Measurements from ENCODE around the gene CRNKL1.

CRNKL1 gene

DNA sequence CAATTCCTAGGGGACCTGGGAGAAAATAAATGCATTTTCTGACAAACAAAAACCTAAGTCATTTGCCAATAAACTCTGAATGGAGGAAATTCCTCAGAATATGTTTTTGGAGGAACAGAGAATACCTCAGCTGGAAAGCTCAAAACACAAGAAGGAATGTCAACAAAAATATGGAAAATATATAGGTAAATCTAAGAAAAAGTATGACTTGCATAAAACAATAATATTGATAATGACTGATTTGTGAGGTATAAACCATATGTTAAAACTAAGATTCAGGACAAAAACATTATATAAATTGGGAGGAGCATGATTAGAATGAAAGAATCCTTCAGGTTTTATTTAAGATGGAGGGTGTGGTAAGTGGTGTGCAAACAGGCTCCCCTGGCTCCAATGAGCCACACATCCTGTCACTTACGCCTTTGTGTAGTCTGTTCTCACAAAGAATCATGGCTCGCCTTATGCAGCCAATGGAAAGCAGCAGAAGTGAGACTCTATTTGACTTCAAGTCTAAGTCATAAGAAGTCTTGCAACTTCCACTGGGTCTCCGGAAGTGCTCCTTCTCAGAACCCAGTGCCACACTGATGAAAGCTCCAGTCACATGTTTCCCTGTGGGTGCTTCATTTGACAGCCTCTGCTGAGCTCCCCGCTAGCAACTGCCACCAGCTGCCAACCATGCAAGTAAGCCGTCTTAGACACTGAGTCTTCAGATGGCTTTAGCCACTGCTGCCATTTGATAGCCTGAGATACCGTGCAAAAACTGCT lies 8.2 kb upstream of the CRNKL1 start:
- DNase-seq = no peak

- no peak for DNase-seq
These were observed 546 bp downstream of the CRNKL1 start for GRCh38 chr20:20051767-20052073.

GRCh38 chr20:20039752-20040387 lies 12.4 kb downstream of the CRNKL1 start:
- DNase-seq = no peak

GRCh38 chr20:20038586-20038985 lies 13.7 kb downstream of the CRNKL1 start:
- DNase-seq = no peak

- no peak for DNase-seq
These were observed 14.3 kb downstream of the CRNKL1 start for GRCh38 chr20:20037960-20038359.

DNA sequence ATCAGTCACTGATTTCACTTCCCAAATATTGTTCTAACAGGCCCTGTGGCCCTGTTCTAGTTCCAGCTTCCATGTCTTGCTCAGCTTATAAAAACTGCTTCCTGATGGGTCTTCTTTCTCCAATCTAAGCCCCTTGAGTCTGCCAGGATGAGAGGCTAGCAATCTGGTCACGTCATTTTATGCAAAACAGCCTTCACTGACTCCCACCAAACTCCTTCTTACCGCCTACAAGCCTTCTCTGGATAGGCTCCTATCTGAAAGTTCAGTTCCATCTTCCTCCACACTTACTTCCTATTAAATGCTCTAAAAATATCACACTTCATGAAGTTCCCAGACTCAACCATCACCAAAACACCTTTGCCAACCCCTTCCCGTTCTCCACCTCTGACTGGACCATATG lies 15.5 kb downstream of the CRNKL1 start:
- DNase-seq = no peak

GRCh38 chr20:20034486-20034885 lies 17.8 kb downstream of the CRNKL1 start:
- no peak for DNase-seq

GRCh38 chr20:20031790-20032189 lies 20.5 kb downstream of the CRNKL1 start:
- DNase-seq = no peak

DNA sequence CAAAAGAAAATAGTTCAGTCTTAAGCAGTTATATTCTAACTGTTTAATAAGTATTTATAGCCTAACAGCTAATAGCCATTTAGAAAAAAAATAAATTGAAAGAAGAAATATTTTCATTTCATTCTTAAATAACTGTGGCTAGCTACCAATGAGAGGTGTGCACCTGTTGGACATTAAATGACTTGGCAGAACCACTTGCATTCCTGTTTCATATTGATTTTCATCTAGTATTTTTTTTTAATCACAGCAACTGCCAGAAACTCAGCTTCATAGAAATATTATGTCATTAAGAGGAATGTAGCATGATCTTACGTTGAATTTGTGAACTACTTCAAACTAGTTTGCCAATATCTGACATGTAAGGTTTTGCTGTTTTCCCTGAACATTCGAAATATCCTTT lies 25.0 kb downstream of the CRNKL1 start:
- no peak for DNase-seq

- DNase-seq = no peak
These were observed 27.3 kb downstream of the CRNKL1 start for GRCh38 chr20:20024942-20025341.

- no peak for DNase-seq
These were observed 28.9 kb downstream of the CRNKL1 start for GRCh38 chr20:20023395-20023794.

DNA sequence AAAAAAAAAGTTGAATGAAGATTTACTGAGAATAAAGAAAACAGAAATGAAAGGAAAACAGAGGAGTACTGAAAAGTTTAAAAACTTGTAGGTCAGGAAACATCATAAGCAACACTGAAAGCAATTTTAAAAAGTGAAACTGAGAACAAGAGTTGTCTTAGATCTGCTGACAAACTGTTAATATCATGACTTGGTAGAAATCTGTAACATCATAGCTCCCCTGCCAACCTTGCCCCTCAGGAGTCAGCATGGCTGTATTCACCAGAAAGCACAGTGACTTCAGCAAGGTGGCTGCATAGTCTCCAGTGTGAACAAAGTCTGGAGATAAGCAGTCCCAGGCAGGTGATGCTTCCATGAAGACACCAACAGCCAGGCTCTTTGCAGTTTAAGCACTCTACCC lies 29.8 kb downstream of the CRNKL1 start:
- DNase-seq = no peak

DNA sequence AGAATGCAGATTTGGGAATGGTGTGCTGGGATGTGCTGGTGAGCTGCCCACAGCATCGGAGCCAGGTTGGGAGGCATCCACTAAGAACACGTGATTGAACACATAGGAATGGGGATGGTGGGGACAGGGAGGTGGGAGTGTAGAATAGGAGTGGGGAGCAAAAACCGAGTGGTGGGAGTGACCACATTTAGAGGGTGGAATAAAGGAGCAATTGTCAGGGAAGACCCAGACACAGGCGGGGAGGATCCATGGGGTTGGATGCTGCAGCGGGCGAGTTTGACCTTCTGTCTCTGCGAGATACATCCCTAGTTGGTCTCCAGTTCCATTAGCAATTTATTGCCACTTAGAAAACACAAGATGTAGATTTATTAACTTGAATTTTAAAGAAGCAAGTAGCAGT lies 30.4 kb downstream of the CRNKL1 start:
- no peak for DNase-seq

DNA sequence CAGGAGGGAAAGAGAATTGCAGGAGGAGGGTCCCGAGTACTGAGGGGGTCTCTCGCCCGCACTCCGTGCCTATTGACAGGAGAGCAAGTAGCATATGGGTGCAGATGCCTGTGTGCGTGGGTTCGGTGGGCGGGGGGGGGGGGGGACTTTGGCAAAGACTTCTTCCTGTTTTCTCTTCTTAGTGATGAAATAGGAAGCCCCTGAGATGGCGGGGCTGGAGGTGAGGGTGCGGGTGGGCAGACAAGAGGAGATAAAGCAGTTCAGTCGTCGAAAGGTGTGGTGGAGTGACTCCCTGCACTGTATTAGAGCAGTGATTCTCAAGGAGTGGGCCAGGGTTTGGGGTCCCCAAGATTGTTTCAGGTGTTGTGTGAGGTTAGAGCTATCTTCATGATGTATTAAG lies 31.4 kb downstream of the CRNKL1 start:
- DNase-seq = no peak

- no peak for DNase-seq
These were observed 33.1 kb downstream of the CRNKL1 start for GRCh38 chr20:20019123-20019522.

DNA sequence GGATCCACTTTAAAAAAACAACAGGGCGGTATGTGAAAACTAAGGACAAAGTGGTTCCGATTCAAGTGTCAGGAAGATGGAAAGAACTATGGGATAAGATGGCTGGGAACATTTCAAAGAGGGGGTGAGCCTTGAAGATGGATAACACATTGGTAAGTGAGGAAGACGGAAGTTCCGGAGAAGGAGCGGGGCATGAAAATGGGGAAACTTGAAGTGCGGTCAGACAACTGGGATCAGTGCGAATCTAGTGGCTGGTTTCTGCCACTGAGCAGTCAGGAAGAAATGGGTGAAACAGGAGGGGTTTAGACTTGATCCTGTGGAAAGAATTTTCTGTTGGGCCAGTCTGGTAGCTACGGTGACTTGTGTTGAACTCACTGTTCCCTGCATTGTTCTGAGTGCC lies 33.9 kb downstream of the CRNKL1 start:
- no peak for DNase-seq

GRCh38 chr20:20017844-20018185 lies 34.5 kb downstream of the CRNKL1 start:
- DNase-seq = no peak

DNA sequence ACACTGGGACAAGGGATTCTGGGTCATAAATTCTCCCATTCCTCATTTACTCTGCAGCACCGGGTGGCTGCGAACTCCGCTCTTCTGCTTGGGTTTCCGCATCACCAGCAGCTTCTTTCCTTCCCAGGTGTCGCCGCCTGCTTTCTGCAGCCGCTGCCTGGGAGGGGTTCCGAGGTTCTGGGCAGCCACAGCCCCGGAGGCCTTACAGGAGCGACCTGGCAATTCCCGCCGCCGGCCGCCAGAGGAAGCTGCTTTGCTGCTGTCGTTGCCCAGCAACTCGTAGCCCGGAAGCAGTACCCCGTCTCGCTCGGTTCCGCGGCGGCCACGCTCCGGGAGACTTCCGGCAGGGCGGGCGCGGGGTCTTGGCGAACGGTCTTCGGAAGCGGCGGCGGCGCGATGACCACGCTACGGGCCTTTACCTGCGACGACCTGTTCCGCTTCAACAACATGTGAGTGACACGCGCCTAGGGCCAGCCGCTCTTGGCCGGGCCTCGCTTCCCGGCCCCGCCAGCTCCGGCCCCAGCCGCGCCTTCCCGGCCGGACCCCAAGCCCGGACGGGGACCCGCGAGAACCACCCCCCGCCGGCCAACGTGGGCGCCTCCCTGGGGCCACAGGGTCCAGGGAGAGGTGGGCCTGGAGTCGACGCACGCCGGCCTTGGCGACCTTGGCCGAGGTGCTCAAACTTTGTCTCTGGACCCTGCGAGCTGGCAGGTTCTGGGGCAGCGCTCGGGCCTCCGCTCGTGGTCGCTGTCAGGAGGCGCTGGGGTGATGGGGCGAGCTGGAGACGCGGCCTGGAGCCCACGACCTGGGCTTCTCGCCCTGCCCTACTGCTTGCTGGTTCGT lies 35.0 kb downstream of the CRNKL1 start, which contains the start of gene NAA20:
NAA20 (plus strand) TSS at position 362 of the 843 bp plus-strand sequence; CDS start at position 397, 35 bp downstream.
- peak; percentile 92 for DNase-seq

DNA sequence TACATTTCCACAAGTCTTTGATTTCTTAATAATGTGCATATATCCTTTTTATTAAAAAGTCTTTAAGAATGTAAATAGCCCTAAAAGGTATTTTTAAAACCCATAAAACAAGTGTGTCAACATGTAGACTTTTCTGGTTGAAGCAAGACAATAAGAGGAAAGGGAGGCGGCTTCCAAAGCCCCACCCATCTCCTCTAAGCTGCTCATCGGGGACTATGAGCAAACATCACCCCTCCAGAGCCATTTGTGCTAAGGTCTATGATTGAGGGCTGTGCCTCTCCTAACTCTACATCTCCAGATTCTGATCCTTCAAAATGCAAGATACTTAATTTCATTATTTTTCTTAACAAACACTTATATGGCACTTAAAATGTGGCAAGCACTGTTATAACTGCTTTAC lies 37.6 kb downstream of the CRNKL1 start:
- no peak for DNase-seq

DNA sequence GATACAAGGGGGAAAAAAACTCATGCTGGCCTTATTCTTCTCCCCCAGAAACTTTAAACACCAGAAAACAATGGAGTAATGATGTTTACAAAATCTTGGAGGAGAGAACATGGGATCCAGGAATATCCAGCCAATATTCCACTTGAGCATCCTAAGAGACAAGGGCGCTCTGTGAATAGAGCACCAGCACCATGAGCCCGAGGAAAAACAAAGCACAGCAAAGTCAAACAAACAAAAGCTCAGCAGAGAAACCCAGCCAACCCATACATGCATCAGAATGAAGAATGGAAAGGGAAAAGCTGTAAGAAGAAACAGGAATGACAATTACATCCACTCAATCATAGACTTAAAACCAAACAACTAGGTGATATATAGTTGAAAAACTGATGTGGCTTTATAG lies 39.7 kb downstream of the CRNKL1 start:
- no peak for DNase-seq

DNA sequence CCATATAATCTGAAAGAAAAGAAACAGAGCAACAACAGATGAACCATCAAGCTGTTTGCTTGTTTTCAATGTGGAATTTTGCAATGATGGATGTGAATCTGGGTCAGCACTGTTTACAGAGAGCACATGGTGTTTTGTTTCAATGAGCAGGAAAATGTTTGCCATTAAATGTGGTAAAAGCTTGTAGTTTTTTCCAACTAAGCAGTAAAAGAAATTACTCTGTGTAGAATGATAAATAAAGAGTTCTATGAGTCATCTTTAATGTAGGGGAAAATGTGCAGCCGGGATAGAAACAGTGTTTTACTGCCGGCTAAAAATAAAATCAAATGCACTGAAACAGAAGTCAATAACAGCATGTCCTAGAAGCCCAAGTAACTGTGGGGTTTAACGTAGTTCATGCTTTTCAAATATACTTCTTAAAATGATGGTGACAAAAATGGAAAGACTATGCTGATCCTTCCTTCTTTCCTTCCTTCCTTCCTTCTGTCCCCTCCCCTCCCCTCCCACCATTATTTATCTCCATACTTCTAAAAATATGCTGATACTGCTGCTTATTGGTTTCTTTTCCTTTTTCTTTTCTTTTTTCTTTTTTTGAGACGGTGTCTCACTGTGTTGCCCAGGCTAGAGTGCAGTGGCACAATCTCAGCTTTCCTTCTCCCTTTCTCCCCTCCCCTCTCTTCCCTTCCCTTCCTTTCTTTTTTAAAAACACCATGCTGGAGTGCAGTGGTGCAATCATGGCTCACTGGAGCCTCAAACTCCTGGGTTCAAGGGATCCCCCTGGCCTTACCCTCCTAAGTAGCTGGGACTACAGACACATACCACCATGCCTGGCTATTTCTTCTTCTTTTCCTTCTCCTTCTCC lies 41.4 kb downstream of the CRNKL1 start:
- DNase-seq = no peak

- no peak for DNase-seq
These were observed 42.4 kb downstream of the CRNKL1 start for GRCh38 chr20:20009784-20010253.

GRCh38 chr20:20005342-20005741 lies 46.9 kb downstream of the CRNKL1 start:
- no peak for DNase-seq

Data from stimulated activated naive CD4-positive, alpha-beta T cell treated with Interleukin-2 at 50 U/mL for 16 hours (primary cell).